Gastrocnemius medialis (tissue), 4 donors: ENCODE data around the gene BOD1L2.

ENCODE experiments used
- CTCF ChIP-seq, 5 experiments: fragments of 450-650 bp in 3 of 5; fragments of 200-600 bp in 2 of 5; sonication (generic) in 2 of 5; IDR thresholded peaks in 4 of 5; conservative IDR thresholded peaks in 1 of 5; 1 replicate in 4 of 5; 2 replicates in 1 of 5; pipeline ENCODE4 v1.5.1; 2016 to 2019; ENCODE audit warnings: antibody characterized with exemption in 5 of 5, mild to moderate bottlenecking in 3 of 5, moderate library complexity in 3 of 5
- POLR2A ChIP-seq, 2 donors: fragments of 450-650 bp; IDR thresholded peaks; one replicate each; pipeline ENCODE4 v1.6.1; 2017; ENCODE audit warnings: antibody characterized with exemption in 2 of 2, mild to moderate bottlenecking in 2 of 2, moderate library complexity in 2 of 2

- TF ChIP-seq CTCF (IDR thresholded peaks at IDR 0.05 in 4 of 5, conservative IDR thresholded peaks at IDR 0.05 in 1 of 5) (no peak), POLR2A (IDR thresholded peaks at IDR 0.05) (no peak)
Observed at GRCh38 chr18:57150828-57151227, 3.9 kb downstream of the BOD1L2 start.
